Activated naive CD4-positive, alpha-beta T cell treated with anti-CD3 and anti-CD28 coated beads, Interleukin-2, amount 50 U/mL, for 72 hours (primary cell): ENCODE measurements around the gene NRCAM. TPM values are rescaled to one million over a fixed set of nuclear protein-coding genes. Genes with fewer than 3 reads are reported as not detected.
"Not testable (repeated sequence)": the region's sequence is repeated elsewhere in the genome, so short reads cannot be mapped to it uniquely, and the experiment has no call there.

Source experiments
- ATAC-seq, 2 donors: fragments of 150-1000 bp; cut with Tn5 transposase; 2 replicates each; pipeline ENCODE4 v1.10.0; 2021; ENCODE audit warnings: mild to moderate bottlenecking in 2 of 2, moderate library complexity in 2 of 2
- DNase-seq, 2 donors: peaks; one replicate each; pipeline ENCODE4 v3.0.0; 2021 to 2022; ENCODE audit warnings: low spot score in 2 of 2
- H3K27ac Mint-ChIP-seq, 2 donors: one replicate each; pipeline ENCODE4 v1.8.0; 2022; ENCODE audit warnings: mild to moderate bottlenecking in 2 of 2, mixed read lengths in 2 of 2
- H3K36me3 Mint-ChIP-seq, 2 donors: one replicate each; pipeline ENCODE4 v1.8.0; 2022; ENCODE audit warnings: mixed read lengths in 2 of 2
- H3K9me3 Mint-ChIP-seq, 2 donors: one replicate each; pipeline ENCODE4 v1.8.0; 2022; ENCODE audit warnings: mixed read lengths in 2 of 2
- total RNA-seq, 2 donors: library from RNA; stranded (reverse); gene quantifications; one replicate each; pipeline ENCODE4 v1.2.3, GENCODE V29; 2022

The NRCAM gene
- total RNA-seq, 2 donors from 2014 or later = 0.09 to 0.80 TPM

- DNase-seq (no peak), ATAC-seq (no peak)
- H3K9me3 Mint-ChIP-seq = no peaks in the 10 kb centered on the region
- no peak overlapping the region for H3K27ac Mint-ChIP-seq
- no peaks in the 10 kb centered on the region for H3K36me3 Mint-ChIP-seq
Measured at GRCh38 chr7:108348913-108349312, 107.3 kb downstream of the NRCAM start.

- no peak for DNase-seq
Measured at GRCh38 chr7:108347616-108348015, 108.6 kb downstream of the NRCAM start.

GRCh38 chr7:108345710-108346336, 110.4 kb downstream of the NRCAM start:
- no peak for DNase-seq
- H3K36me3 Mint-ChIP-seq = no peaks in the 10 kb centered on the region
- no peak for ATAC-seq
- H3K27ac Mint-ChIP-seq = no peak overlapping the region
- no peaks in the 10 kb centered on the region for H3K9me3 Mint-ChIP-seq

More at GRCh38 chr7:108347616-108348015, 108.6 kb downstream of the NRCAM start:
- Mint-ChIP-seq H3K27ac (no peak overlapping the region), H3K9me3 (no peaks in the 10 kb centered on the region), H3K36me3 (no peaks in the 10 kb centered on the region)
- ATAC-seq = no peak

GRCh38 chr7:108340856-108341411, 115.3 kb downstream of the NRCAM start:
- no peaks in the 10 kb centered on the region for H3K36me3 Mint-ChIP-seq
- no peak for ATAC-seq
- no peak for DNase-seq
- H3K27ac Mint-ChIP-seq = no peak overlapping the region
- H3K9me3 Mint-ChIP-seq = no peaks in the 10 kb centered on the region

- DNase-seq = not testable (repeated sequence)
Measured at GRCh38 chr7:108340406-108340805, 115.8 kb downstream of the NRCAM start.

GRCh38 chr7:108335269-108335918, 120.8 kb downstream of the NRCAM start:
- Mint-ChIP-seq H3K9me3 (no peaks in the 10 kb centered on the region), H3K27ac (no peak overlapping the region), H3K36me3 (no peaks in the 10 kb centered on the region)
- ATAC-seq (no peak), DNase-seq (no peak)

More at GRCh38 chr7:108340406-108340805, 115.8 kb downstream of the NRCAM start:
- not testable (repeated sequence) for H3K36me3 Mint-ChIP-seq, H3K9me3 Mint-ChIP-seq, ATAC-seq, H3K27ac Mint-ChIP-seq

- Mint-ChIP-seq H3K9me3 (no peaks in the 10 kb centered on the region), H3K27ac (no peak overlapping the region), H3K36me3 (no peaks in the 10 kb centered on the region)
- no peak for DNase-seq
- ATAC-seq = no peak
Measured at GRCh38 chr7:108332937-108333336, 123.3 kb downstream of the NRCAM start.

GRCh38 chr7:108331971-108332370, 124.3 kb downstream of the NRCAM start:
- DNase-seq (no peak), ATAC-seq (no peak)
- Mint-ChIP-seq H3K27ac (no peak overlapping the region), H3K36me3 (no peaks in the 10 kb centered on the region), H3K9me3 (no peaks in the 10 kb centered on the region)

GRCh38 chr7:108330227-108330626, 126.0 kb downstream of the NRCAM start:
- H3K36me3 Mint-ChIP-seq = no peaks in the 10 kb centered on the region
- DNase-seq (no peak), ATAC-seq (no peak)
- no peak overlapping the region for H3K27ac Mint-ChIP-seq
- H3K9me3 Mint-ChIP-seq = no peaks in the 10 kb centered on the region

- no peaks in the 10 kb centered on the region for H3K36me3 Mint-ChIP-seq
- DNase-seq (no peak), ATAC-seq (no peak)
- no peaks in the 10 kb centered on the region for H3K9me3 Mint-ChIP-seq
- H3K27ac Mint-ChIP-seq = no peak overlapping the region
Measured at GRCh38 chr7:108329514-108329913, 126.7 kb downstream of the NRCAM start.

GRCh38 chr7:108328174-108328651, 128.0 kb downstream of the NRCAM start:
- Mint-ChIP-seq H3K9me3 (no peaks in the 10 kb centered on the region), H3K36me3 (no peaks in the 10 kb centered on the region), H3K27ac (no peak overlapping the region)

GRCh38 chr7:108327353-108327752, 128.9 kb downstream of the NRCAM start:
- no peaks in the 10 kb centered on the region for H3K36me3 Mint-ChIP-seq
- DNase-seq = no peak
- no peak overlapping the region for H3K27ac Mint-ChIP-seq
- no peaks in the 10 kb centered on the region for H3K9me3 Mint-ChIP-seq
- no peak for ATAC-seq

More at GRCh38 chr7:108328174-108328651, 128.0 kb downstream of the NRCAM start:
- ATAC-seq (no peak), DNase-seq (no peak)

GRCh38 chr7:108326938-108327337, 129.3 kb downstream of the NRCAM start:
- DNase-seq (no peak), ATAC-seq (no peak)
- Mint-ChIP-seq H3K9me3 (no peaks in the 10 kb centered on the region), H3K36me3 (no peaks in the 10 kb centered on the region), H3K27ac (no peak overlapping the region)

- H3K27ac Mint-ChIP-seq = no peak overlapping the region
- no peaks in the 10 kb centered on the region for H3K9me3 Mint-ChIP-seq
- ATAC-seq = no peak
Measured at GRCh38 chr7:108324053-108325038, 131.9 kb downstream of the NRCAM start.

GRCh38 chr7:108322925-108323832, 133.1 kb downstream of the NRCAM start:
- H3K36me3 Mint-ChIP-seq = no peaks in the 10 kb centered on the region
- no peak overlapping the region for H3K27ac Mint-ChIP-seq
- ATAC-seq = no peak
- H3K9me3 Mint-ChIP-seq = no peaks in the 10 kb centered on the region
- DNase-seq = no peak

More at GRCh38 chr7:108324053-108325038, 131.9 kb downstream of the NRCAM start:
- no peaks in the 10 kb centered on the region for H3K36me3 Mint-ChIP-seq
- no peak for DNase-seq

GRCh38 chr7:108322046-108322445, 134.2 kb downstream of the NRCAM start:
- no peaks in the 10 kb centered on the region for H3K36me3 Mint-ChIP-seq
- H3K9me3 Mint-ChIP-seq = no peaks in the 10 kb centered on the region
- ATAC-seq (no peak), DNase-seq (no peak)
- H3K27ac Mint-ChIP-seq = no peak overlapping the region
